Measurements from ENCODE around the gene CTBP1.

Gene CTBP1

DNA sequence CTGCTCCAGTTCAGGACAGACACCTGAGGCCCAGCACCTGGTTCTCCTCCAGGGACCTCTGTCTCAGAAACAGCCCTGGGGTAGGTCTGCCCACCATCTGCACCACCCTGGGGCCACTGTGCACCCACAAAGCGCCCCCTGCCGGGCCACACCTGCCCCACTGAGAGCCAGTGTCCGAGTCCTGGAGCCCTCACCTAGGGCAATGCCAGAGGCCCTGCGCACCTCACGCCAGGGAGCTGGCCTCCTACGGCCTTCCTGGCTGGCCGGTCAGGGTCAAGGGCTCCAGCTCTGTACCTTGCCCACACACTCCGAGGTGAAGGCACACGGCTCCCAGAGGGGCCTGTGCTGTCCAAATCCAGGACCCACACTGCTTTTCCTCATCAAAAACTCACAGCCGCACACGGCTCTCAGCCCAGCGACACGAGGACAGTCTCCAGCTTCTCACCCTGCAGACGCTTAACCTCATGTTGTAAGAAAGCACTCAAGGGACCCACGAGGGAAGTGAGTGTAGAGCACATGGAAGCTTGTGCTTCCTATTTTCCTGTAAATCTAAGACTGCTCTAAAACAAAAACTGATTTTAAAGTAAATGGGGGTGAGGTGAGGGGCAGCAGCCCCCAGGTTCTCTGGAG is 5.4 kb downstream of the CTBP1 start:
- peak; percentile 28 for DNase-seq (ENCODE audit: extremely low read depth, insufficient read length)
- peak; percentile 58 for TF ChIP-seq CTCF (IDR thresholded peaks at IDR 0.05; ENCODE audit: insufficient read depth, low read length, poor library complexity, severe bottlenecking)
- no peaks in the 10 kb centered on the region for H3K27me3 ChIP-seq (replicated peaks; ENCODE audit: control insufficient read depth, insufficient read depth, low read length)
- no peak overlapping the region for H3K4me3 ChIP-seq (replicated peaks; ENCODE audit: low read depth, low read length)
- peaks cover 15% of the 10 kb centered on the region for H3K36me3 ChIP-seq (ENCODE audit: control insufficient read depth, insufficient read depth, low read length)

GRCh38 chr4:1242506-1243450 is 6.2 kb downstream of the CTBP1 start:
- DNase-seq (ENCODE audit: extremely low read depth, insufficient read length), result no peak
- Histone ChIP-seq H3K36me3 (ENCODE audit: control insufficient read depth, insufficient read depth, low read length) (peaks cover 17% of the 10 kb centered on the region), H3K4me3 (replicated peaks; ENCODE audit: low read depth, low read length) (no peak overlapping the region), H3K27me3 (replicated peaks; ENCODE audit: control insufficient read depth, insufficient read depth, low read length) (no peaks in the 10 kb centered on the region)
- TF ChIP-seq CTCF (IDR thresholded peaks at IDR 0.05; ENCODE audit: insufficient read depth, low read length, poor library complexity, severe bottlenecking), result no peak

DNA sequence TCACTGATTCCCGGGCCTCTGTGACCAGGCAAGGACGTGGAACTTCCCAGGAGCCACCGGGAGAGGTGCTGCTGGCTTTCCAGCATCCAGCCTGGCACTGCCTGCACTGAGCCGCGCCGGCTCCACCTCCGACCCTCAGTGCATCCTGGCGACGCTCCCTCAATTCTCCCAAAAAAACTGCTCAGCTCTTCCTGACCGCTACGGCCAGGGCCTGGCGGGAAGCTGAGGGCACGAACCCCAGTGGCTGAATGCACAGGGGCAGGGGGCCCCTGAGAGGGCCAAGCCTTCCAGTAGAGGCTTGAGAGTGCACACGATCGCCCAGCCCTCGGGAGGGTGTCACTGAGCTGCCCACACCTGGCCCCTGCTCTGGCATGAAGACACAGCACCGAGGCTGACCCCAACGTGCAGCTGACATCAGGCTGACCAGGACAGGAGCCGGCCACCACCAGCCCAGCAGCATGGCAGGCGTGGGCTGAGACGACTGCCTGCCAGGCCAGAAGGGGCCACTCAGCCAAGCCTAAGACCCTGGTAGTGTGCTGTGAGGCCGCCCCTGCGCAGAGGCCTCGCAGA is 6.9 kb downstream of the CTBP1 start:
- TF ChIP-seq CTCF (IDR thresholded peaks at IDR 0.05; ENCODE audit: insufficient read depth, low read length, poor library complexity, severe bottlenecking), result no peak
- Histone ChIP-seq H3K36me3 (ENCODE audit: control insufficient read depth, insufficient read depth, low read length) (peaks cover 22% of the 10 kb centered on the region), H3K27me3 (replicated peaks; ENCODE audit: control insufficient read depth, insufficient read depth, low read length) (no peaks in the 10 kb centered on the region), H3K4me3 (replicated peaks; ENCODE audit: low read depth, low read length) (no peak overlapping the region)
- no peak for DNase-seq (ENCODE audit: extremely low read depth, insufficient read length)

- H3K4me3 ChIP-seq (replicated peaks; ENCODE audit: low read depth, low read length), result no peak overlapping the region
- H3K36me3 ChIP-seq (ENCODE audit: control insufficient read depth, insufficient read depth, low read length), result peaks cover 25% of the 10 kb centered on the region
- TF ChIP-seq CTCF (IDR thresholded peaks at IDR 0.05; ENCODE audit: insufficient read depth, low read length, poor library complexity, severe bottlenecking), result no peak
- no peak for DNase-seq (ENCODE audit: extremely low read depth, insufficient read length)
- no peaks in the 10 kb centered on the region for H3K27me3 ChIP-seq (replicated peaks; ENCODE audit: control insufficient read depth, insufficient read depth, low read length)
Measured at GRCh38 chr4:1241466-1241935, 7.4 kb downstream of the CTBP1 start.

DNA sequence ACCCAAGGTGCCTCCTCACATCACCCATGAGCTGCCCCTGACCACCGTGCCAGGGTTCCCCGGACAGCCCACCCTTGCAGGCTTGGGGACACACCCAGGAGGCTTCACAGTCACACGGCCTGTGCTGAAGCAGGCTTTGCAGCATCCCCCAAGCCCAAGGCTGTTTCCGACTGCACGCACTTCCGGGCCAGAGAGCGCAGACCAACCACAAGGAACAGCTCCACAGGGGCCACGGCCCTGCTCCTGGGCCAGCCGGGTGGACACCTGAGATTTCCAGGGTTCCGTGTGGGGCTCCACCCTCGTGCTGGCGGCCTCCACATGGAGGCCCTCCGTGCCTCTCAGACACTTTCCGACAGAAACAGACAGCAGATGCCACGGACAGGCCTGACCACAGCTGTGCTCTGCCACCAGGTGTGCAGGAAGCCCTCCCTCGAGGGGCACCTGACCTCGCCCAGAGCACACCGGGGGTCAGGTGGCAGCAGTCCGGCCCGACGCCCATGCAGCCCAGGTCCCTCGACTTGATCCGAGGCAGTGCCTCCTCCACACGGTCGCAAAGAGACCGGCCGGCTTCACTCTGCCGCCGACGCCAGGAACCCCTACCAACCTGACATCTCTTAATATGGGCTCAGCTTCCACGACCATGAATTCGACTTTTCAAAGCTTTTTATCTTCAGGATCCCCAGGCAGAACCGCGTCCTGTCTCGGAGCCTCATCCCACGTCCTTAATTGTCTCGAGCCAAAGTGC is 8.0 kb downstream of the CTBP1 start:
- H3K27me3 ChIP-seq (replicated peaks; ENCODE audit: control insufficient read depth, insufficient read depth, low read length), result no peaks in the 10 kb centered on the region
- no peak for TF ChIP-seq CTCF (IDR thresholded peaks at IDR 0.05; ENCODE audit: insufficient read depth, low read length, poor library complexity, severe bottlenecking)
- H3K36me3 ChIP-seq (ENCODE audit: control insufficient read depth, insufficient read depth, low read length), result peaks cover 29% of the 10 kb centered on the region
- H3K4me3 ChIP-seq (replicated peaks; ENCODE audit: low read depth, low read length), result no peak overlapping the region
- DNase-seq (ENCODE audit: extremely low read depth, insufficient read length), result peak; percentile 13
